AG04450 (cell line): ENCODE data around the gene PRKG1. TPM values are rescaled to one million over a fixed set of nuclear protein-coding genes. Genes with fewer than 3 reads are reported as not detected.

Source experiments
- CTCF ChIA-PET: fragments of 300-600, 350-600 bp; formaldehyde crosslinking; extraction: SDS; loops from one replicate; lab custom pipeline; 2022; ENCODE audit warnings: antibody characterized with exemption, inconsistent platforms; lab: Charles Lee
- POLR2A ChIA-PET: fragments of 350-600 bp; formaldehyde crosslinking; extraction: SDS; loops from one replicate; lab custom pipeline; 2021; ENCODE audit warnings: antibody characterized with exemption, inconsistent platforms; lab: Yijun Ruan, JAX
- DNase-seq: peaks from one replicate; pipeline ENCODE4 v3.0.0-alpha.2; 2011; ENCODE audit warnings: low read depth, low spot score
- H3K27ac ChIP-seq: one replicate; pipeline ENCODE4 v1.5.1; 2012; ENCODE audit warnings: low read depth, low read length, control low read depth
- H3K27me3 ChIP-seq: one replicate; pipeline ENCODE4 v1.6.0; 2012; ENCODE audit warnings: low read length; ENCODE audit not compliant: control insufficient read depth, insufficient read depth
- H3K4me3 ChIP-seq: 2 replicates; pipeline ENCODE4 v1.5.1; 2011; ENCODE audit warnings: mild to moderate bottlenecking, low read depth, low read length, control low read depth
- H3K9me3 ChIP-seq: 2 replicates; pipeline ENCODE4 v1.5.1; 2012; ENCODE audit warnings: low read length; ENCODE audit not compliant: control insufficient read depth, insufficient read depth
- polyA plus RNA-seq: library from polyadenylated mRNA; depleted of rRNA; stranded (reverse); fragments of >200 nt; gene quantifications from 2 replicates; pipeline ENCODE4 v1.2.3, GENCODE V29; 2011
- TF ChIP-seq, protein P1 (sequence below): IDR thresholded peaks from 2 replicates; pipeline ENCODE4 v1.5.1; 2011; ENCODE audit warnings: low read depth, low read length, control low read depth, inconsistent platforms

Gene PRKG1
- polyA plus RNA-seq, 1 experiment, result 19.0 TPM

DNA sequence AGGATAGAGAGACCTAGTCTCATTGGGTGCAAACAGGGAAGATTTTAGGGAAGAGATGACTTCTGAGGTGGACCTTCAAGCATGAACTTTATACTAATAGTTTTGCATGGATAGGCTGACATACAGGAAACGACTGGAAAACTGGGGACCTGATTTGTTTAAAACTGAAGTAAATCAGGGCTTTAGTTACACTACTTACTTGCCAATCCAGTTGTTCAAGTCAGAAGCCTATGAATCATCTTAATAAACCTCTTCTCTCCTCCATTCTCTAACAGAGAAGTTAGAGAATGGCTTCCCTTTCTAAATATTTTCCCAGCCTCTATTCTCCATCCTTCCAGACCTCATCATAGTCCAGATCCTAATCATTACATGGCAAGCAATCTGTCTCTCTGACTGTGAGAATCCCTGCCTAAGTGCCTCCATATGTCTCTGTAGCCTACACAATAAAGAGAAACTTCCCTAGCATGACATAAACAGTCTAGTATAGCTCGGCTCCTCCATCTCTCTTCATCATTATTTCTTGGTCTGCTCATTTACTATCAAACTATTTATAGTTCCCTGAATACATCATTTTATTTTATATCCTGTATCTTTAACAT lies 55.8 kb downstream of the PRKG1 start:
- ChIA-PET POLR2A (no interaction called here), CTCF (interaction anchor here (1.0 kb wide), 1 partner anchor 47 kb away, joined by 4 read pairs; no protein-coding TSS in a partner anchor)
- no peak overlapping the region for H3K4me3 ChIP-seq
- TF ChIP-seq, protein P1, sequence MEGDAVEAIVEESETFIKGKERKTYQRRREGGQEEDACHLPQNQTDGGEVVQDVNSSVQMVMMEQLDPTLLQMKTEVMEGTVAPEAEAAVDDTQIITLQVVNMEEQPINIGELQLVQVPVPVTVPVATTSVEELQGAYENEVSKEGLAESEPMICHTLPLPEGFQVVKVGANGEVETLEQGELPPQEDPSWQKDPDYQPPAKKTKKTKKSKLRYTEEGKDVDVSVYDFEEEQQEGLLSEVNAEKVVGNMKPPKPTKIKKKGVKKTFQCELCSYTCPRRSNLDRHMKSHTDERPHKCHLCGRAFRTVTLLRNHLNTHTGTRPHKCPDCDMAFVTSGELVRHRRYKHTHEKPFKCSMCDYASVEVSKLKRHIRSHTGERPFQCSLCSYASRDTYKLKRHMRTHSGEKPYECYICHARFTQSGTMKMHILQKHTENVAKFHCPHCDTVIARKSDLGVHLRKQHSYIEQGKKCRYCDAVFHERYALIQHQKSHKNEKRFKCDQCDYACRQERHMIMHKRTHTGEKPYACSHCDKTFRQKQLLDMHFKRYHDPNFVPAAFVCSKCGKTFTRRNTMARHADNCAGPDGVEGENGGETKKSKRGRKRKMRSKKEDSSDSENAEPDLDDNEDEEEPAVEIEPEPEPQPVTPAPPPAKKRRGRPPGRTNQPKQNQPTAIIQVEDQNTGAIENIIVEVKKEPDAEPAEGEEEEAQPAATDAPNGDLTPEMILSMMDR, result no peak
- no peaks in the 10 kb centered on the region for H3K27me3 ChIP-seq
- DNase-seq, result no peak
- no peak overlapping the region for H3K27ac ChIP-seq
- H3K9me3 ChIP-seq, result no peaks in the 10 kb centered on the region

DNA sequence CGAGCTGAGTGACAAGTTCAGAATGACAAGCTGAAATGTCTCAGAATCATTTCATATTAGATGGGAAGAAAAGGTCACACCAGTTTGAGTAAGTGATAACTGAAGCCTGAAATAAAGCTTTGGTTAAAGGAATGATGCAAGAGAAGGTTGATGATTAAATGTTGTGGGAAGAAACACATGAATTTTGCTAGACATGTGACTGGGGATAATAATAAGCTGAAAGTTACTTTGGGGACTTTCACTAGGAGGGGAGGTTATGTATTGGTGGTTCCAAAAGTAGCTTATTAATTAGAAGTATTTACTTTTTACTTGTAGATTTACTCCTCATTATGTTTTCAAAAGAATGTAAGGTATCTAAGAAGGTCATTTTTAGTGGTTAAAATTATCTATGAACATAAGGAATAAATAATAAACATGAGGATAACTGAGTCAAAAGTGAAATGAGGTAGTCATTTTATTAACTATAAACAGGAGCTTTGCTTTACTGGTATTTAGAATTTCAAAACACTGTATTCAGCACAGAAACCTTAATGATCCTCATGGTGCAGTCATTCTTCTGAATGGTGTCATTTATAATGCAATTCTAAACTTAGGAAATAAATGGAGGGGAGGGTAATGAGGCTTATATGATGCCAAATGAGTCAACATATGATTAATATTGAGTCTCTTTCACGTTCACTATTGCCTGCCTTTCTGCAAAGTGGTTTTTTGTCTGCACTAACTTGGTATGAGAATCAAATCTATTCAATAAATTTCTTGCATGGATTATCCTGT lies 63.7 kb downstream of the PRKG1 start:
- ChIA-PET CTCF (no interaction called here), POLR2A (interaction anchor here (0.8 kb wide), 1 partner anchor 33 kb away, joined by 7 read pairs; no protein-coding TSS in a partner anchor)
- Histone ChIP-seq H3K27ac (no peak overlapping the region), H3K4me3 (no peak overlapping the region), H3K9me3 (no peaks in the 10 kb centered on the region), H3K27me3 (no peaks in the 10 kb centered on the region)
- DNase-seq, result no peak
- TF ChIP-seq, protein P1, result no peak

DNA sequence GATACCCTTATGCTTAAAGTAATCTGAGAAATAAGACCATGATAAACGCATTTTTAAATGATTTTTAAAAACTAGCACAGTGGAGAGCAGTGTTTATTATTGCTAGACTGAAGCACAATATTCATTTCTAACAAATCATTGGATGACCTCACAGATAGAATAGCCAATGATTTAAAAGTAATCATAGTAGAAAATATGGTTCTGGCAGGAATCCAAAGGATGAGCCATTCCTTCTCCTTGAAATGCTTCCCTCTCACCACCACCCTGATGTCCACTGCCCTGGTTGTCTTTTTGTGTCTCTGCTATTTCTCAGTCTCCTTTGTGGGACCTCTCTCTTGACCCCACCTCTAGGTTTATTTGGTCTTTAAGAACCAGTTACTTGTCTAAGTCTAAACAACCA lies 64.9 kb downstream of the PRKG1 start:
- DNase-seq, result no peak
- H3K4me3 ChIP-seq, result no peak overlapping the region
- H3K27me3 ChIP-seq, result no peaks in the 10 kb centered on the region
- CTCF ChIA-PET, result no interaction called here
- no peak overlapping the region for H3K27ac ChIP-seq
- no peaks in the 10 kb centered on the region for H3K9me3 ChIP-seq
- POLR2A ChIA-PET, result no interaction called here
- TF ChIP-seq, protein P1, result no peak

DNA sequence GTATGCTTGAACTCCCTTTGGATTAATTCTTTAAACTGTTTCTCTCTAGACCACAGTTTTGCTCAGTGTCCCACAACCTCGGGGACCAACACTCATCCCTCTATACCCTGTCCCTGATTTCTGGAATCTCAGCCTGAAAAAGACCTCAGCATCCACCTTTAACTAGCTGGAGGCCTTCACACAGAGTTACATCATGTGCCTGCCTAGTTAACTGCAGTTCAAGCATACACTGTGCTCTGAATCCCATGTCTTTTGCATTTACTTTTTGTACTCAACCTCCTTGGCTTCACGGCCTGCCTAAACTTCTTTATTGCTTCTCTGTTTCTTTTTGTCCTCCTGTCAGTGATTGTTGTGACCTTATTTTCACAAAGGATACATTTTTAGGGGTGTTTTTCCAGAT lies 66.7 kb downstream of the PRKG1 start:
- POLR2A ChIA-PET, result no interaction called here
- CTCF ChIA-PET, result no interaction called here
- TF ChIP-seq, protein P1, result no peak
- Histone ChIP-seq H3K9me3 (no peaks in the 10 kb centered on the region), H3K27me3 (no peaks in the 10 kb centered on the region), H3K27ac (no peak overlapping the region), H3K4me3 (no peak overlapping the region)
- no peak for DNase-seq

DNA sequence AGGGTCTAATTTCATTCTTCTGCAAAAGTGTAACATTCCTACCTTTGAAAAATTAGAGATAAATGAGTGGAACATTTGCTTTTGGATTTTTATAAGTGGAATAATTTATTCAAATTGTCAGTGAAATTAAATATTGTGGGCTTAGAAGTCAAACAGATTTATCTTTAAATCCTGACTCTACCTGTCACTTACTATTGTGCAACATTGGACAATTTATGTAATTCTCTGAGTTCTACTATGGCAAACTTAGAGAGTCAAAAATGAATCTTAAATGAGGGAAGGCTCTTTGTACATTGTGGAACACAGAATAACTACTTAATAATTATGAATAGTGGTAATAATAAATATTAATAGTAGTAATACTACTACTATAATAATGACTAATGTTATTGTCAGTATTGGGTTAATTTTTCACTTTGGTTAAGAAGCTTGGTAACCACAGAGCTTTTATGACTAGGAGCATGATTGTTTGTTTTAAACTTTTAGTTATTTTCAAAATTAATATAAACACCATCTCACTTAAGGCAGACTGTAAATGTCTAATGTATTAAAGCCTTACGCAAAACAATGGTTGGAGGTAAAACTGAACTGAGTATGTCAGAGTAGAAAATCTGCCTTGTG lies 70.0 kb downstream of the PRKG1 start:
- no peak overlapping the region for H3K27ac ChIP-seq
- CTCF ChIA-PET, result interaction anchor here (0.7 kb wide), 1 partner anchor 278 kb away, joined by 3 read pairs; no protein-coding TSS in a partner anchor
- POLR2A ChIA-PET, result no interaction called here
- TF ChIP-seq, protein P1, result no peak
- no peak for DNase-seq
- H3K4me3 ChIP-seq, result no peak overlapping the region
- no peaks in the 10 kb centered on the region for H3K9me3 ChIP-seq
- H3K27me3 ChIP-seq, result no peaks in the 10 kb centered on the region
